CD4-positive, alpha-beta T cell (primary cell): Measurements from ENCODE around the gene DEXI. TPM values are rescaled to one million over a fixed set of nuclear protein-coding genes. Genes with fewer than 3 reads are reported as not detected.
A peak's percentile ranks its signal among the peaks of the same experiment; 100 is the strongest.
"Not testable (repeated sequence)": the region's sequence is repeated elsewhere in the genome, so short reads cannot be mapped to it uniquely, and the experiment has no call there.

Experiments
- ATAC-seq: fragments of 200-7000 bp; cut with Tn5 transposase; one replicate; pipeline ENCODE4 v1.10.0; 2022; ENCODE audit warnings: mild to moderate bottlenecking; ENCODE audit not compliant: poor library complexity
- CTCF ChIA-PET: fragments of 350-600 bp; sonication (Branson Sonifier 250); formaldehyde crosslinking; loops from one replicate; lab custom pipeline; 2021; ENCODE audit warnings: antibody characterized with exemption, inconsistent platforms; lab: Charles Lee
- POLR2A ChIA-PET: fragments of 350-600 bp; sonication (Branson Sonifier 250); formaldehyde crosslinking; loops from one replicate; lab custom pipeline; 2021; ENCODE audit warnings: antibody characterized with exemption, inconsistent platforms; lab: Charles Lee
- DNase-seq, 14 experiments: peaks; one replicate each; pipeline ENCODE4 v3.0.0-alpha.2; 2013 to 2020; ENCODE audit warnings: mixed read lengths in 2 of 14
- H3K27ac ChIP-seq, 2 donors: one replicate each; pipeline versions ENCODE4 v1.5.1 to v1.7.0; 2013; ENCODE audit warnings: low read length in 2 of 2, low read depth in 1 of 2, mild to moderate bottlenecking in 1 of 2
- H3K27me3 ChIP-seq, 2 experiments: 1 replicate in 1 of 2; 2 replicates in 1 of 2; pipeline versions ENCODE4 v1.6.1 to v1.7.0; 2013; ENCODE audit warnings: low read length in 2 of 2, control low read depth in 1 of 2, mild to moderate bottlenecking in 1 of 2, moderate library complexity in 1 of 2; ENCODE audit not compliant: insufficient read depth in 2 of 2, control insufficient read depth in 1 of 2
- H3K36me3 ChIP-seq: one replicate; pipeline ENCODE4 v1.6.1; 2013; ENCODE audit warnings: low read length, control low read depth; ENCODE audit not compliant: insufficient read depth
- H3K4me1 ChIP-seq: one replicate; pipeline ENCODE4 v1.6.1; 2013; ENCODE audit warnings: low read length, control low read depth; ENCODE audit not compliant: insufficient read depth
- H3K4me3 ChIP-seq: one replicate; pipeline ENCODE4 v1.5.1; 2013; ENCODE audit warnings: mild to moderate bottlenecking, low read length, moderate library complexity
- H3K9me3 ChIP-seq, 2 experiments: 1 replicate in 1 of 2; 2 replicates in 1 of 2; pipeline versions ENCODE4 v1.6.1 to v1.7.0; 2013; ENCODE audit warnings: low read length in 2 of 2, mild to moderate bottlenecking in 2 of 2, control low read depth in 1 of 2, moderate library complexity in 1 of 2; ENCODE audit not compliant: control insufficient read depth in 1 of 2, insufficient read depth in 1 of 2
- H3K27ac Mint-ChIP-seq: one replicate; pipeline ENCODE4 v1.8.0; 2020; ENCODE audit warnings: mixed read lengths
- H3K27me3 Mint-ChIP-seq: one replicate; pipeline ENCODE4 v1.8.0; 2021; ENCODE audit warnings: mixed read lengths
- H3K36me3 Mint-ChIP-seq: one replicate; pipeline ENCODE4 v1.8.0; 2021; ENCODE audit warnings: low read depth, mixed read lengths
- H3K4me1 Mint-ChIP-seq: one replicate; pipeline ENCODE4 v1.8.0; 2021; ENCODE audit warnings: low read depth, mixed read lengths
- H3K4me3 Mint-ChIP-seq: one replicate; pipeline ENCODE4 v1.8.0; 2020; ENCODE audit warnings: mild to moderate bottlenecking, mixed read lengths
- H3K9me3 Mint-ChIP-seq: one replicate; pipeline ENCODE4 v1.8.0; 2020; ENCODE audit warnings: mixed read lengths
- CTCF ChIP-seq: fragments of 200-600 bp; IDR thresholded peaks from one replicate; pipeline ENCODE4 v1.8.0; 2022; ENCODE audit warnings: antibody characterized with exemption, mild to moderate bottlenecking
- intact Hi-C, 2 experiments: fragments of 100-400 bp; cut with DNase I in 1 of 2; cut with micrococcal nuclease in 1 of 2; formaldehyde crosslinking; loops; one replicate each; pipeline versions ENCODE4 v1.15.1 to v1.9.0; 2023 to 2025; cut with DNase I, micrococcal nuclease
- total RNA-seq, 174 experiments: library from RNA in 2 of 174; stranded (reverse) in 2 of 174; gene quantifications; one replicate each; pipeline ENCODE4 v1.2.3 and lab custom pipeline; 2021 to 2026

DEXI gene
- total RNA-seq, 2 experiments from 2014 or later = 5.8 to 7.2 TPM

- DNase-seq (no peak), ATAC-seq (no peak)
- H3K4me3 ChIP-seq = peak overlapping the region; percentile 85
- no peaks in the 10 kb centered on the region for H3K27me3 ChIP-seq
- H3K27ac ChIP-seq = peak overlapping the region in 1 of 2 donors; percentile 55
- no peaks in the 10 kb centered on the region for H3K27me3 Mint-ChIP-seq
- TF ChIP-seq CTCF = no peak
- peak overlapping the region; percentile 96 for H3K4me3 Mint-ChIP-seq
- peaks cover 72% of the 10 kb centered on the region for H3K4me1 ChIP-seq
- H3K4me1 Mint-ChIP-seq = peaks cover 73% of the 10 kb centered on the region
- peaks cover 6% of the 10 kb centered on the region for H3K36me3 Mint-ChIP-seq
- CTCF ChIA-PET = no interaction called here
- H3K27ac Mint-ChIP-seq = peak overlapping the region; percentile 76
- H3K9me3 Mint-ChIP-seq = no peaks in the 10 kb centered on the region
- POLR2A ChIA-PET = interaction anchor here (0.9 to 2.0 kb wide), 6 partner anchors 19 to 971 kb away, joined by 3 to 10 read pairs (median 5); partner anchors contain the start of genes GSPT1, SOCS1 and TXNDC11
- no peaks in the 10 kb centered on the region for H3K9me3 ChIP-seq
- no peaks in the 10 kb centered on the region for H3K36me3 ChIP-seq
- intact Hi-C loops = loop anchor here in 1 of 2 experiments (10.0 kb wide), 2 partner anchors 200 to 1140 kb away; partner anchors contain the start of gene NUBP1
Measured at GRCh38 chr16:10945065-10945787, 3.0 kb upstream of the DEXI start.

DNA sequence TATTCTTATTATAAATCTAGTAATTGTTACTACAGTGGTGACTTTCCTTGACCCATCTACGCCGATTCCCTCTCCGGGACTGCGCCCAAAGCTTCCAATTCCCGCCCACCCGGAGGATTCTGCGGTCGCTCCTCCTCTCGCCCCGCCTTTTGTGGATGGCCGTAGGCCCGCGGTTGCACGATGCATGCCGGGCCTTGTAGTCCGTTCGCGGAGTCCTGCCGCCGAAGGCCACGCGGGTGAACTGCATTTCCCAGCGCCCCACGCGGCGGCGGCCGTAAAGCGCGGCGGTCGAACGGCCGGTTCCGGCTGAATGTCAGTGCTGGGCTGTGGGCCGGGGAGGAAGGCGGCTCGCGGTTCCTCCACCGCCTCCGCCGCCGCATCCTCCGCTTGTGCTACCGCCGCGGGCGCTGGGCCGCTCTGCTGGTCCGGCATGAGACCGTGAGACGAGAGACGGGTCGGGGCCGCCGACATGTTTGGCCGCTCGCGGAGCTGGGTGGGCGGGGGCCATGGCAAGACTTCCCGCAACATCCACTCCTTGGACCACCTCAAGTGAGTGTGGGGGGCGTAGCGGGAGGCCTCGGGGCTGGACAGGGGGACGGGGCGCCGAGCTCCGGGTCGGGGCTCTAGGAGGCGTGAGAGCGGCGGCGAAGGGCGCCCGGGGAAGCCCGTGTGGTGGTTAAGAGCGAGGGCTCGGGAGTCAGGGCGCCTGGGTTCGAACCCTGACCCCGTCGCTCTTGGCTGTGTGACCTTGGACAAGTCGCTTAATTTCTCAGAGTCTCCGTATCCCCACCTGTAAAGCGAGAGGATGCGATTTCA is 2.2 kb upstream of the DEXI start, which contains the start of gene CLEC16A:
TSS of gene CLEC16A (plus strand) at position 316 of the 816 bp plus-strand sequence. CDS start at position 470, 154 bp downstream.
- ChIA-PET CTCF (no interaction called here), POLR2A (interaction anchor here (0.9 to 2.0 kb wide), 6 partner anchors 19 to 971 kb away, joined by 3 to 10 read pairs (median 5); partner anchors contain the start of genes GSPT1, SOCS1 and TXNDC11)
- peak within 1 kb of the TSS; percentile 85 for H3K4me3 ChIP-seq
- no peaks in the 10 kb centered on the region for H3K27me3 ChIP-seq
- DNase-seq = peak; percentile 89 to 98 (median 95)
- Mint-ChIP-seq H3K27ac (peak within 1 kb of the TSS; percentile 76), H3K4me1 (peaks cover 73% of the 10 kb centered on the region), H3K27me3 (no peaks in the 10 kb centered on the region), H3K36me3 (peaks cover 6% of the 10 kb centered on the region), H3K4me3 (peak within 1 kb of the TSS; percentile 96), H3K9me3 (no peaks in the 10 kb centered on the region)
- intact Hi-C loops = loop anchor here (5.0 to 10.0 kb wide), 6 partner anchors 200 to 1140 kb away; partner anchors contain the start of genes GSPT1 (in 1 of the 2), NUBP1 (in 1 of the 2), SNX29 (in 1 of the 2) and TXNDC11 (in 1 of the 2)
- no peaks in the 10 kb centered on the region for H3K36me3 ChIP-seq
- peak; percentile 76 for ATAC-seq
- peak within 1 kb of the TSS in 1 of 2 donors; percentile 55 for H3K27ac ChIP-seq
- no peak for TF ChIP-seq CTCF
- no peaks in the 10 kb centered on the region for H3K9me3 ChIP-seq
- peaks cover 73% of the 10 kb centered on the region for H3K4me1 ChIP-seq

DNA sequence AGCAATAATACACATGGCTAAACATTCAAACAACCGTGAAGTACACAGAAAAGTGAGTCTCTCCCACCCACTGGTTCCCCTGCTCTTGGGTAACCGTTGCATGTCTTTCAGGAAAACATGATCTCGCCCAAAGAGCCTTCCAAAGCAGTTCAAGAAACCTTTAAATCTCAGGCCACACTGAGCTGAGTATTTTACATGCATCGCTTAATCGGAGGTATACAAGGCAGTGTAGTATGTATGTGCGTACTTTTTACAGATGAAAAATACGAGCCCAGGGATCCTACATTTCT is 741 bp upstream of the DEXI start:
- no peak for TF ChIP-seq CTCF
- DNase-seq = no peak

GRCh38 chr16:10941935-10942351 is 325 bp downstream of the DEXI start:
- H3K36me3 ChIP-seq, H3K27ac ChIP-seq, H3K27me3 Mint-ChIP-seq, CTCF ChIA-PET, H3K27me3 ChIP-seq, H3K9me3 Mint-ChIP-seq, H3K9me3 ChIP-seq, DNase-seq: not testable (repeated sequence)
- peak overlapping the region; percentile 75 for H3K27ac Mint-ChIP-seq
- POLR2A ChIA-PET = interaction anchor here (0.5 to 3.9 kb wide), 14 partner anchors 10 to 1850 kb away, joined by 3 to 22 read pairs (median 4); partner anchors contain the start of genes GSPT1, HAPSTR1, NUBP1 and SOCS1
- peaks cover 87% of the 10 kb centered on the region for H3K4me1 ChIP-seq
- peaks cover 11% of the 10 kb centered on the region for H3K36me3 Mint-ChIP-seq
- H3K4me1 Mint-ChIP-seq = peaks cover 81% of the 10 kb centered on the region
- intact Hi-C loops = loop anchor here (5.0 to 10.0 kb wide), 6 partner anchors 197 to 1143 kb away; partner anchors contain the start of genes GSPT1 (in 1 of the 2), NUBP1 (in 1 of the 2), SNX29 (in 1 of the 2) and TXNDC11 (in 1 of the 2)
- peak overlapping the region; percentile 70 for H3K4me3 ChIP-seq
- ATAC-seq = peak; percentile 1
- peak overlapping the region; percentile 92 for H3K4me3 Mint-ChIP-seq

More for the DNA sequence above, 741 bp upstream of the DEXI start:
- ChIA-PET CTCF (no interaction called here), POLR2A (no interaction called here)
- Histone ChIP-seq H3K4me1 (peaks cover 79% of the 10 kb centered on the region), H3K36me3 (no peaks in the 10 kb centered on the region), H3K27ac (no peak overlapping the region), H3K4me3 (peak overlapping the region; percentile 70), H3K27me3 (no peaks in the 10 kb centered on the region), H3K9me3 (no peaks in the 10 kb centered on the region)
- peaks cover 77% of the 10 kb centered on the region for H3K4me1 Mint-ChIP-seq
- peaks cover 6% of the 10 kb centered on the region for H3K36me3 Mint-ChIP-seq
- intact Hi-C loops = loop anchor here (5.0 to 10.0 kb wide), 6 partner anchors 198 to 1142 kb away; partner anchors contain the start of genes GSPT1 (in 1 of the 2), NUBP1 (in 1 of the 2), SNX29 (in 1 of the 2) and TXNDC11 (in 1 of the 2)
- peak overlapping the region; percentile 75 for H3K27ac Mint-ChIP-seq
- no peak for ATAC-seq
- no peaks in the 10 kb centered on the region for H3K9me3 Mint-ChIP-seq
- peak overlapping the region; percentile 89 for H3K4me3 Mint-ChIP-seq
- H3K27me3 Mint-ChIP-seq = no peaks in the 10 kb centered on the region
